GM18511 (cell line): ENCODE data around the gene TRPV5.

Experiments used
- ATAC-seq: cut with Tn5 transposase; IDR thresholded peaks from one replicate; pipeline ENCODE4 v1.9.1; 2021; ENCODE audit warnings: mild to moderate bottlenecking, moderate library complexity; ENCODE audit not compliant: unreplicated experiment

The TRPV5 gene

GRCh38 chr7:142872106-142872675 lies 61.4 kb downstream of the TRPV5 start:
- no peak for ATAC-seq

- ATAC-seq: no peak
Observed at GRCh38 chr7:142871260-142872105, 62.1 kb downstream of the TRPV5 start.

- ATAC-seq: no peak
Observed at GRCh38 chr7:142870566-142871259, 62.8 kb downstream of the TRPV5 start.

GRCh38 chr7:142870147-142870559 lies 63.4 kb downstream of the TRPV5 start:
- no peak for ATAC-seq

GRCh38 chr7:142869434-142869833 lies 64.1 kb downstream of the TRPV5 start:
- no peak for ATAC-seq

GRCh38 chr7:142868986-142869415 lies 64.5 kb downstream of the TRPV5 start:
- no peak for ATAC-seq

GRCh38 chr7:142868188-142868985 lies 65.2 kb downstream of the TRPV5 start:
- ATAC-seq: no peak

GRCh38 chr7:142867398-142868187 lies 66.0 kb downstream of the TRPV5 start:
- ATAC-seq: no peak

GRCh38 chr7:142867097-142867378 lies 66.5 kb downstream of the TRPV5 start:
- no peak for ATAC-seq

- ATAC-seq: no peak
Observed at GRCh38 chr7:142866361-142867096, 67.0 kb downstream of the TRPV5 start.

GRCh38 chr7:142865766-142866165 lies 67.8 kb downstream of the TRPV5 start:
- ATAC-seq: no peak

- no peak for ATAC-seq
Observed at GRCh38 chr7:142864980-142865747, 68.4 kb downstream of the TRPV5 start.

- no peak for ATAC-seq
Observed at GRCh38 chr7:142863891-142864685, 69.5 kb downstream of the TRPV5 start.

- ATAC-seq: no peak
Observed at GRCh38 chr7:142862786-142863400, 70.7 kb downstream of the TRPV5 start.

- no peak for ATAC-seq
Observed at GRCh38 chr7:142862351-142862750, 71.2 kb downstream of the TRPV5 start.

GRCh38 chr7:142860968-142861367 lies 72.6 kb downstream of the TRPV5 start:
- ATAC-seq: no peak

- no peak for ATAC-seq
Observed at GRCh38 chr7:142859829-142860228, 73.7 kb downstream of the TRPV5 start.

- no peak for ATAC-seq
Observed at GRCh38 chr7:142859411-142859810, 74.1 kb downstream of the TRPV5 start.
